GM12878 (cell line): ENCODE measurements around the gene DPYSL4. TPM values are rescaled to one million over a fixed set of nuclear protein-coding genes. Genes with fewer than 3 reads are reported as not detected.

Source experiments
- ATAC-seq: fragments of 200-7000 bp; cut with Tn5 transposase; 3 replicates; pipeline ENCODE4 v1.9.1; 2020; ENCODE audit warnings: mild to moderate bottlenecking, moderate library complexity
- BruUV-seq: library from RNA; stranded (reverse); fragments of 400-500 nt; replicated peaks from 2 replicates; lab custom pipeline; 2021; lab: Mats Ljungman, UMichigan
- CTCF ChIA-PET: fragments of 300-600 bp; sonication (Branson Sonifier 250); formaldehyde crosslinking; extraction: SDS; loops from one replicate; lab custom pipeline; 2021; ENCODE audit warnings: inconsistent platforms; lab: Yijun Ruan, JAX
- POLR2A ChIA-PET: fragments of 350-600 bp; formaldehyde crosslinking; extraction: SDS; loops from one replicate; lab custom pipeline; 2021; ENCODE audit warnings: inconsistent platforms; lab: Charles Lee
- RAD21 ChIA-PET: fragments of 300-600 bp; sonication (Branson Sonifier 250); formaldehyde crosslinking; loops from one replicate; lab custom pipeline; 2023; ENCODE audit warnings: antibody characterized with exemption; ENCODE audit not compliant: unreplicated experiment; lab: Charles Lee
- SMC1A ChIA-PET: fragments of 300-600 bp; sonication (Branson Sonifier 250); formaldehyde crosslinking; loops from one replicate; lab custom pipeline; 2023; ENCODE audit not compliant: unreplicated experiment, uncharacterized antibody; lab: Charles Lee
- DNase-seq: peaks from one replicate; pipeline ENCODE4 v3.0.0-alpha.2; 2011; ENCODE audit warnings: low read depth, low spot score
- FAIRE-seq: peaks from 3 replicates; lab custom pipeline; 2011; peaks lifted over from hg19 to GRCh38; lab: Jason Lieb, UNC
- H2AFZ ChIP-seq: 2 replicates; pipeline ENCODE4 v1.6.0; 2011; ENCODE audit warnings: low read depth, low read length, control low read depth; ENCODE audit not compliant: control insufficient read depth
- H3K27ac ChIP-seq: 2 replicates; pipeline ENCODE4 v1.5.1; 2011; ENCODE audit warnings: control low read depth; ENCODE audit not compliant: control insufficient read depth, insufficient read depth
- H3K27me3 ChIP-seq, 2 experiments: replicated peaks in 1 of 2; 2 replicates each; pipeline versions ENCODE4 v1.6.0 to v1.6.1; 2011; ENCODE audit warnings: low read length in 1 of 2; ENCODE audit not compliant: control insufficient read depth in 2 of 2, insufficient read depth in 2 of 2
- H3K36me3 ChIP-seq, 2 experiments: 2 replicates each; pipeline ENCODE4 v1.5.1; 2011; ENCODE audit warnings: low read length in 1 of 2; ENCODE audit not compliant: control insufficient read depth in 2 of 2, insufficient read depth in 2 of 2
- H3K4me1 ChIP-seq: 2 replicates; pipeline ENCODE4 v1.6.1; 2011; ENCODE audit warnings: mild to moderate bottlenecking, low read length, moderate library complexity, mixed read lengths; ENCODE audit not compliant: control insufficient read depth, insufficient read depth
- H3K4me2 ChIP-seq: 2 replicates; pipeline ENCODE4 v1.6.0; 2011; ENCODE audit warnings: control low read depth; ENCODE audit not compliant: control insufficient read depth, insufficient read depth
- H3K4me3 ChIP-seq: fragments of 200-600 bp; sonication (generic); 2 replicates; pipeline ENCODE4 v1.5.1; 2016
- H3K79me2 ChIP-seq: 2 replicates; pipeline ENCODE4 v1.6.0; 2011; ENCODE audit warnings: low read length; ENCODE audit not compliant: control insufficient read depth, insufficient read depth
- H3K9ac ChIP-seq: 2 replicates; pipeline ENCODE4 v1.8.0; 2011; ENCODE audit warnings: low read length, control low read depth, mixed read lengths; ENCODE audit not compliant: control insufficient read depth, insufficient read depth
- H3K9me3 ChIP-seq: replicated peaks from 3 replicates; pipeline ENCODE4 v1.5.1; 2011; ENCODE audit warnings: mild to moderate bottlenecking, low read length; ENCODE audit not compliant: control insufficient read depth, insufficient read depth
- H4K20me1 ChIP-seq: 2 replicates; pipeline ENCODE4 v1.6.0; 2011; ENCODE audit not compliant: control insufficient read depth, insufficient read depth
- BCL11A ChIP-seq: IDR thresholded peaks from 2 replicates; pipeline ENCODE4 v1.6.1; 2011; ENCODE audit warnings: low read depth, low read length
- CEBPZ ChIP-seq: fragments of 150-350 bp; IDR thresholded peaks from 2 replicates; pipeline ENCODE4 v1.6.1; 2016; ENCODE audit warnings: low read depth, low read length
- EP300 ChIP-seq, 2 experiments: fragments of 150-350 bp in 1 of 2; IDR thresholded peaks; 2 replicates each; pipeline ENCODE4 v1.6.1; 2011 to 2012; ENCODE audit warnings: low read depth in 2 of 2, low read length in 2 of 2, borderline replicate concordance in 1 of 2, improper control_type of control experiment in 1 of 2, inconsistent platforms in 1 of 2; ENCODE audit not compliant: control insufficient read depth in 1 of 2
- HDAC2 ChIP-seq: fragments of 200-600 bp; sonication (generic); IDR thresholded peaks from 2 replicates; pipeline ENCODE4 v1.6.1; 2017
- MYC ChIP-seq: IDR thresholded peaks from 2 replicates; pipeline ENCODE4 v1.6.1; 2011; ENCODE audit warnings: mild to moderate bottlenecking, low read length, moderate library complexity, inconsistent platforms; ENCODE audit not compliant: insufficient read depth, insufficient replicate concordance, insufficient read length, severe bottlenecking
- NFIC ChIP-seq: IDR thresholded peaks from 2 replicates; pipeline ENCODE4 v1.6.1; 2012; ENCODE audit warnings: low read depth, mild to moderate bottlenecking, inconsistent platforms, low read length, moderate library complexity
- POLR2AphosphoS5 ChIP-seq: IDR thresholded peaks from 2 replicates; pipeline ENCODE4 v1.6.1; 2011; ENCODE audit warnings: mild to moderate bottlenecking, low read length, inconsistent platforms
- RAD21 ChIP-seq: IDR thresholded peaks from 2 replicates; pipeline ENCODE4 v1.6.1; 2011; ENCODE audit warnings: mild to moderate bottlenecking, low read depth, low read length, moderate library complexity; ENCODE audit not compliant: insufficient read depth
- RAD51 ChIP-seq: fragments of 450-650 bp; IDR thresholded peaks from 2 replicates; pipeline ENCODE4 v1.6.1; 2016; ENCODE audit warnings: moderate library complexity, mild to moderate bottlenecking, inconsistent platforms
- YY1 ChIP-seq: IDR thresholded peaks from 2 replicates; pipeline ENCODE4 v1.6.1; 2011; ENCODE audit warnings: low read depth, mild to moderate bottlenecking, low read length
- ZNF384 ChIP-seq: IDR thresholded peaks from 2 replicates; pipeline ENCODE4 v1.6.1; 2012; ENCODE audit warnings: low read depth, mild to moderate bottlenecking, low read length, improper control_type of control experiment, borderline replicate concordance
- ZSCAN29 ChIP-seq: fragments of 450-650 bp; IDR thresholded peaks from 2 replicates; pipeline ENCODE4 v1.6.1; 2017; ENCODE audit warnings: mild to moderate bottlenecking, moderate library complexity
- WGBS: methylation state at CpG from one replicate; pipeline ENCODE4 v1.1.6; 2016; ENCODE audit warnings: low lambda C conversion rate; ENCODE audit not compliant: insufficient replicate concordance, insufficient coverage; ENCODE audit errors: missing lambda C conversion rate; 5-methylcytosine and 5-hydroxymethylcytosine counted together
- in situ Hi-C: fragments of 300-500 bp; cut with MboI; formaldehyde crosslinking; loops from 9 replicates; pipeline ENCODE4 v1.14.3; 2018; ENCODE audit warnings: mixed read lengths
- intact Hi-C: fragments of 100-400 bp; cut with micrococcal nuclease; formaldehyde crosslinking; loops from one replicate; pipeline ENCODE4 v1.14.2; 2022; ENCODE audit not compliant: unreplicated experiment
- polyA plus RNA-seq, 11 experiments: library from polyadenylated mRNA; depleted of rRNA in 4 of 11; unstranded in 6 of 11; stranded (reverse) in 5 of 11; fragments of >200 nt; fragmentation: Nextera tagmentation in 4 of 11; fragmentation: Illumina TruSeq in 1 of 11; extraction: Ambion mirVana in 4 of 11; extraction: Trizol in 1 of 11; gene quantifications; 1 replicate in 1 of 11; 2 replicates in 10 of 11; pipeline versions ENCODE4 v1.2.1 to v1.2.3, GENCODE V29; 2011 to 2016; ENCODE audit warnings: inconsistent platforms in 2 of 11, missing spikeins in 2 of 11, low read depth in 1 of 11
- total RNA-seq, 4 experiments: library from RNA; depleted of rRNA in 3 of 4; stranded (reverse); fragments of >200 nt in 3 of 4; fragmentation: Illumina TruSeq in 1 of 4; extraction: Trizol in 1 of 4; gene quantifications; 2 replicates each; pipeline versions ENCODE4 v1.2.1 to v1.2.3, GENCODE V29; 2013 to 2021
- TF ChIP-seq, protein P1 (sequence below): fragments of 450-650 bp; IDR thresholded peaks from 2 replicates; pipeline ENCODE4 v1.6.1; 2014; ENCODE audit warnings: mild to moderate bottlenecking

The DPYSL4 gene
- total and polyA plus RNA-seq, 10 of the 15 experiments (the other 5 are each of a cell fraction or from before 2014, with no cell fraction given) = 0.10 to 0.21 TPM; not detected in 8

DNA sequence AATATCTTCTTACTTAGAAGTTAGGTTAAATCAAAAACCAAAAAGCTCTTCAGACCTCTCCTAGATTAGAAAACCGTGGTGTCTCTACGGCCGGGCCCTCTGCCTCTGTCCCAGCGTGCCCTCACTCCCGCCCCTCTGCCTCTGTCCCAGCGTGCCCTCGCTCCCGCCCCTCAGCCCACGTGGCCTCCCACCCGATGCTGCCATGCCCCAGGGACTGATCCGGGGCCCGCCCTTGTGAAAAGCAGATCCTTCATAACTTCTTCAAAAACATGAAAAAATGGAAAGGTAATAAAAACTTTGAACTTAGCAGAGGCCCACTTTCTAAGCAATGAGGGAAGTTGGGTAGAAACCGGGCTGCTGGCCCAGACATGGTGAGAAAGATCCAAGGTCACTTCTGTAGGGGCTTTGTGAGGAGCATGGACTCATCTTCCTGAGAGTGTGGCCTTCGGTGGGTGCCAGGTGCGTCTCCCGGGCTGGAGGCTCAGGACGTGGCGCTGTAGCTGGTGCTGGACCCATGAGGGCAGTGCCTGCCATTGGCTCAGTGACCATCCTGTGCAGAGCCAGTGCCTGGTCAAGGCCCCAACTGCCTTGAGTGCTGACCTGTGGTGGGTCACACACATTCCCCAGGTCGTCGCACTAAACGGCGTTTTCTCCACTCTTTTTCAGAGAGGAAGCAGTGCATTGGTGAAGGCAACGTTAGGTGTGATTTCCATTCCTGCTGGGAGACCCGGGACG, 4.9 kb upstream of the DPYSL4 start:
- no peak overlapping the region for H2AFZ ChIP-seq
- in situ Hi-C loops (no loop called here), intact Hi-C loops (no loop called here)
- 48% methylated on average over 21 of the region's 25 CpGs for WGBS
- no peak for ATAC-seq
- H3K27ac ChIP-seq = no peak overlapping the region
- no peaks in the 10 kb centered on the region for H3K36me3 ChIP-seq
- BruUV-seq = no TSS peak
- ChIA-PET CTCF (no interaction called here), SMC1A (no interaction called here), POLR2A (no interaction called here), RAD21 (no interaction called here)
- no peak overlapping the region for H3K4me3 ChIP-seq
- H3K79me2 ChIP-seq = no peaks in the 10 kb centered on the region
- H3K27me3 ChIP-seq = no peaks in the 10 kb centered on the region
- H3K9me3 ChIP-seq = no peaks in the 10 kb centered on the region
- no peak overlapping the region for H3K4me2 ChIP-seq
- no peak overlapping the region for H3K9ac ChIP-seq
- no peak for DNase-seq
- no peaks in the 10 kb centered on the region for H4K20me1 ChIP-seq
- H3K4me1 ChIP-seq = no peaks in the 10 kb centered on the region
- no peak for FAIRE-seq
- TF ChIP-seq ZSCAN29 = no peak

DNA sequence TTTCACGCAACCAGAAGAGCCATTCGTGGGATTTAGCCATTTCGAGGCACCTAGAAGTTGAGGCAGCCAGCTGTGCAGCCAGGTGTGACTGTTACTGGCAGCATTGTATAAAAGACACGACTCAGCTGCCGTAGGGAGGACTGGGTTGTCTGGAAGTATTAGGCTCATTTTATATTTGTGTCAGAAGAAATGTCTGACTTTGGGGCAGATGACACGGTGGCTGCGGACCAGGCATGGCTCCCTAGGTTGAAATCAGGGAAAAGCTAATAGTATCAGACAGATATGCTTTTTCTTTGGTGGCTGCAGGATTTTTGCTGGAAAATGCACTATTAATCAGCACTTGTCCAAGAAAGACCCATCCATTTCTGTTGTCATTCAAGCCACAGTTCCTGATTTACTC, 4.2 kb upstream of the DPYSL4 start:
- ChIA-PET RAD21 (no interaction called here), SMC1A (no interaction called here), CTCF (no interaction called here), POLR2A (no interaction called here)
- no peak overlapping the region for H3K9ac ChIP-seq
- no peak overlapping the region for H3K4me2 ChIP-seq
- no TSS peak for BruUV-seq
- no peaks in the 10 kb centered on the region; the same call in 2 of the 3 replicates for H3K9me3 ChIP-seq
- no peak for ATAC-seq
- H3K4me1 ChIP-seq = no peaks in the 10 kb centered on the region
- intact Hi-C loops = no loop called here
- no peak overlapping the region for H2AFZ ChIP-seq
- no peaks in the 10 kb centered on the region for H3K27me3 ChIP-seq
- WGBS = 25% methylated on average over 7 of the region's 7 CpGs
- H3K36me3 ChIP-seq = no peaks in the 10 kb centered on the region
- H3K27ac ChIP-seq = no peak overlapping the region
- no peak for TF ChIP-seq BCL11A
- TF ChIP-seq MYC = no peak
- TF ChIP-seq ZNF384 = no peak
- no peak for TF ChIP-seq ZSCAN29
- no peak for TF ChIP-seq POLR2AphosphoS5
- TF ChIP-seq CEBPZ = no peak
- no peak for TF ChIP-seq RAD51
- TF ChIP-seq HDAC2 = no peak
- no peak for TF ChIP-seq EP300 (IDR thresholded peaks at IDR 0.05; ENCODE audit: borderline replicate concordance in 1 of 2, control insufficient read depth in 1 of 2, low read depth in 2 of 2, low read length in 2 of 2)
- no peak for TF ChIP-seq NFIC
- TF ChIP-seq, protein P1, sequence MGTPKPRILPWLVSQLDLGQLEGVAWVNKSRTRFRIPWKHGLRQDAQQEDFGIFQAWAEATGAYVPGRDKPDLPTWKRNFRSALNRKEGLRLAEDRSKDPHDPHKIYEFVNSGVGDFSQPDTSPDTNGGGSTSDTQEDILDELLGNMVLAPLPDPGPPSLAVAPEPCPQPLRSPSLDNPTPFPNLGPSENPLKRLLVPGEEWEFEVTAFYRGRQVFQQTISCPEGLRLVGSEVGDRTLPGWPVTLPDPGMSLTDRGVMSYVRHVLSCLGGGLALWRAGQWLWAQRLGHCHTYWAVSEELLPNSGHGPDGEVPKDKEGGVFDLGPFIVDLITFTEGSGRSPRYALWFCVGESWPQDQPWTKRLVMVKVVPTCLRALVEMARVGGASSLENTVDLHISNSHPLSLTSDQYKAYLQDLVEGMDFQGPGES = no peak
- no peak for TF ChIP-seq YY1
- no peak for TF ChIP-seq RAD21
- H4K20me1 ChIP-seq = no peaks in the 10 kb centered on the region
- no peak for DNase-seq
- FAIRE-seq = no peak
- H3K79me2 ChIP-seq = no peaks in the 10 kb centered on the region
- in situ Hi-C loops = no loop called here
- no peak overlapping the region for H3K4me3 ChIP-seq
